Lung (tissue), 12 donors: ENCODE data around the gene ALDH18A1. TPM values are rescaled to one million over a fixed set of nuclear protein-coding genes. Genes with fewer than 3 reads are reported as not detected.

Experiments
- ATAC-seq: fragments of 200-7000 bp; cut with Tn5 transposase; one replicate; pipeline ENCODE4 v1.9.1; 2020; ENCODE audit warnings: moderate number of reproducible peaks; ENCODE audit not compliant: insufficient read depth, low FRiP score
- DNase-seq, 3 donors: peaks; one replicate each; pipeline ENCODE4 v3.0.0-alpha.2; 2013 to 2017
- H3K27ac ChIP-seq, 2 donors: one replicate each; pipeline ENCODE4 v1.5.1; 2013; ENCODE audit warnings: mild to moderate bottlenecking in 2 of 2, moderate library complexity in 2 of 2, control low read depth in 1 of 2, inconsistent platforms in 1 of 2, low read depth in 1 of 2, low read length in 1 of 2
- H3K27me3 ChIP-seq, 3 donors: one replicate each; pipeline ENCODE4 v1.5.1; 2013; ENCODE audit warnings: low read length in 2 of 3; ENCODE audit not compliant: control insufficient read depth in 3 of 3, insufficient read depth in 3 of 3
- H3K36me3 ChIP-seq, 4 donors: one replicate each; pipeline ENCODE4 v1.5.1; 2013; ENCODE audit warnings: low read length in 4 of 4, mild to moderate bottlenecking in 1 of 4, moderate library complexity in 1 of 4; ENCODE audit not compliant: control insufficient read depth in 4 of 4, insufficient read depth in 4 of 4
- H3K4me1 ChIP-seq, 5 donors: one replicate each; pipeline ENCODE4 v1.5.1; 2013; ENCODE audit warnings: low read length in 5 of 5, mild to moderate bottlenecking in 2 of 5, moderate library complexity in 1 of 5; ENCODE audit not compliant: control insufficient read depth in 5 of 5, insufficient read depth in 5 of 5
- H3K4me3 ChIP-seq: one replicate; pipeline ENCODE4 v1.5.1; 2013; ENCODE audit warnings: mild to moderate bottlenecking, control low read depth, moderate library complexity
- H3K9ac ChIP-seq, 2 donors: one replicate each; pipeline ENCODE4 v1.5.1; 2013; ENCODE audit warnings: low read length in 2 of 2, control low read depth in 1 of 2; ENCODE audit not compliant: insufficient read depth in 1 of 2
- H3K9me3 ChIP-seq, 4 donors: one replicate each; pipeline ENCODE4 v1.5.1; 2013; ENCODE audit warnings: low read length in 3 of 4, mild to moderate bottlenecking in 1 of 4, moderate library complexity in 1 of 4; ENCODE audit not compliant: control insufficient read depth in 4 of 4, insufficient read depth in 3 of 4
- CTCF ChIP-seq: IDR thresholded peaks from 2 replicates; pipeline ENCODE4 v1.5.1; 2012; ENCODE audit warnings: mild to moderate bottlenecking; ENCODE audit errors: control extremely low read depth, extremely low read depth
- WGBS, 2 donors: extraction: QIAGEN DNeasy Blood & Tissue Kit; methylation state at CpG; one replicate each; pipeline ENCODE4 v1.1.7; 2013; 5-methylcytosine and 5-hydroxymethylcytosine counted together
- polyA plus RNA-seq, 2 donors: library from polyadenylated mRNA; stranded (reverse); fragments of 200-250 nt; gene quantifications; one replicate each; pipeline ENCODE4 v1.2.1, GENCODE V29; 2013
- total RNA-seq, 2 donors: library from RNA; depleted of rRNA in 1 of 2; stranded (reverse); fragments of >200 nt in 1 of 2; gene quantifications; one replicate each; pipeline ENCODE4 v1.2.1, GENCODE V29; 2014 to 2021
- donor health status: control.
- donor health status: control.
- donor health status: Bipolar disorder and iron deficiency.
- donor health status: healthy.
- donor health status: DM: yes; HTN: yes; CAD: no.

The ALDH18A1 gene
- total and polyA plus RNA-seq, 4 donors: 12.6 to 44.5 (median 30.2) TPM

GRCh38 chr10:95561177-95561863 lies 95.2 kb downstream of the ALDH18A1 start, which contains the start of gene SORBS1:
SORBS1 (minus strand) TSS chr10:95561371; CDS start chr10:95441135, 120,236 bp downstream.
- H3K9me3 ChIP-seq: no peaks in the 10 kb centered on the region
- peak; percentile 100 for ATAC-seq
- TF ChIP-seq CTCF: no peak
- H3K9ac ChIP-seq: peak within 1 kb of the TSS; percentile 41 to 63
- H3K36me3 ChIP-seq: no peaks in the 10 kb centered on the region
- H3K27ac ChIP-seq: peak within 1 kb of the TSS; percentile 81 to 89
- peaks cover 10 to 42% (median 14%) of the 10 kb centered on the region in 5 donors for H3K4me1 ChIP-seq
- peak within 1 kb of the TSS; percentile 86 for H3K4me3 ChIP-seq
- 1% methylated on average over 55 to 77 of the region's 77 CpGs for WGBS, 2 donors
- peak; percentile 97 to 99 (median 97) for DNase-seq
- H3K27me3 ChIP-seq: no peaks in the 10 kb centered on the region

- 3 to 7% methylated on average over 41 to 48 of the region's 48 CpGs for WGBS, 2 donors
- H3K9ac ChIP-seq: peak overlapping the region; percentile 41 to 63
- H3K27me3 ChIP-seq: no peaks in the 10 kb centered on the region
- H3K4me1 ChIP-seq: peaks cover 11 to 35% (median 18%) of the 10 kb centered on the region in 5 donors
- no peak for TF ChIP-seq CTCF
- peak overlapping the region; percentile 81 to 89 for H3K27ac ChIP-seq
- no peak for ATAC-seq
- H3K36me3 ChIP-seq: no peaks in the 10 kb centered on the region
- DNase-seq: peak; percentile 53 to 63 (median 58)
- H3K9me3 ChIP-seq: no peaks in the 10 kb centered on the region
- peak overlapping the region; percentile 86 for H3K4me3 ChIP-seq
Measured at GRCh38 chr10:95560278-95561176, 96.0 kb downstream of the ALDH18A1 start.

GRCh38 chr10:95559896-95560277 lies 96.6 kb downstream of the ALDH18A1 start:
- ATAC-seq: no peak
- Histone ChIP-seq H3K27me3 (no peaks in the 10 kb centered on the region), H3K9ac (peak overlapping the region; percentile 41 to 63), H3K9me3 (no peaks in the 10 kb centered on the region), H3K4me1 (peaks cover 5 to 29% (median 17%) of the 10 kb centered on the region in 5 donors), H3K36me3 (no peaks in the 10 kb centered on the region), H3K27ac (peak overlapping the region; percentile 81 to 89), H3K4me3 (peak overlapping the region; percentile 86)
- WGBS, 2 donors: 58 to 62% methylated on average over 10 of the region's 10 CpGs
- no peak for TF ChIP-seq CTCF
- DNase-seq: no peak
